ENCODE results near the gene VIL1. TPM values are rescaled to one million over a fixed set of nuclear protein-coding genes. Genes with fewer than 3 reads are reported as not detected.

VIL1 gene
- total and polyA plus RNA-seq, 2 of the 8 experiments (the other 6 are each of a cell fraction or from before 2014, with no cell fraction given), result 6.2 to 7.0 TPM

- no peak for TF ChIP-seq HDAC6 (IDR thresholded peaks at IDR 0.05; ENCODE audit: low read depth, low read length)
- TF ChIP-seq TBP (IDR thresholded peaks at IDR 0.05; ENCODE audit: low read depth, low read length), result no peak
- TF ChIP-seq NRF1 (IDR thresholded peaks at IDR 0.05; ENCODE audit: low read depth, low read length), result no peak
- TF ChIP-seq SP2 (IDR thresholded peaks at IDR 0.05; ENCODE audit: low read length), result no peak
- TF ChIP-seq CBX5 (IDR thresholded peaks at IDR 0.05; ENCODE audit: low read depth, low read length), result no peak
- no peak for TF ChIP-seq KDM4A (IDR thresholded peaks at IDR 0.05; ENCODE audit: low read depth, low read length, severe bottlenecking)
- no peak for TF ChIP-seq ASH2L (IDR thresholded peaks at IDR 0.05; ENCODE audit: low read length)
- peak; percentile 39 for TF ChIP-seq EZH2 (IDR thresholded peaks at IDR 0.05; ENCODE audit: low read depth, low read length, severe bottlenecking)
- TF ChIP-seq KDM5A (IDR thresholded peaks at IDR 0.05; ENCODE audit: low read length), result no peak
- TF ChIP-seq CEBPB (IDR thresholded peaks at IDR 0.05; ENCODE audit: low read depth, low read length), result no peak
- TF ChIP-seq EGR1 (IDR thresholded peaks at IDR 0.05; ENCODE audit: borderline replicate concordance, low read depth, low read length), result no peak
- TF ChIP-seq JUND (IDR thresholded peaks at IDR 0.05; ENCODE audit: low read length), result no peak
- TF ChIP-seq SUZ12 (IDR thresholded peaks at IDR 0.05; ENCODE audit: low read length), result peak; percentile 71
- peak; percentile 60; the same call in 1 of the 2 replicates for TF ChIP-seq MAX (IDR thresholded peaks at IDR 0.05)
- TF ChIP-seq POLR2A (IDR thresholded peaks at IDR 0.05; ENCODE audit: control extremely low read depth in 1 of 2, low read depth in 2 of 2, low read length in 2 of 2), result no peak
Observed at GRCh38 chr2:218396688-218397462, 22.0 kb upstream of the VIL1 start (continued).
